Adrenal gland (tissue), 5 donors: Measurements from ENCODE around the gene SEMA3F.

Experiments used
- POLR2A ChIP-seq, 2 donors: fragments of 450-650 bp; IDR thresholded peaks; one replicate each; pipeline ENCODE4 v1.6.1; 2017; ENCODE audit warnings: antibody characterized with exemption in 2 of 2, mild to moderate bottlenecking in 2 of 2, moderate library complexity in 1 of 2
- TF ChIP-seq, protein P1 (sequence below), 6 experiments: fragments of 450-650 bp in 4 of 6; fragments of 200-600 bp in 2 of 6; sonication (generic) in 1 of 6; IDR thresholded peaks; 1 replicate in 5 of 6; 2 replicates in 1 of 6; pipeline versions ENCODE4 v1.5.1 to v1.8.0; 2016 to 2021; ENCODE audit warnings: antibody characterized with exemption in 6 of 6, mild to moderate bottlenecking in 2 of 6, moderate library complexity in 1 of 6
- donor health status: DM: no; HTN: no; CAD: no.

GRCh38 chr3:50212502-50212901, 57.4 kb downstream of the SEMA3F start:
- TF ChIP-seq, protein P1, sequence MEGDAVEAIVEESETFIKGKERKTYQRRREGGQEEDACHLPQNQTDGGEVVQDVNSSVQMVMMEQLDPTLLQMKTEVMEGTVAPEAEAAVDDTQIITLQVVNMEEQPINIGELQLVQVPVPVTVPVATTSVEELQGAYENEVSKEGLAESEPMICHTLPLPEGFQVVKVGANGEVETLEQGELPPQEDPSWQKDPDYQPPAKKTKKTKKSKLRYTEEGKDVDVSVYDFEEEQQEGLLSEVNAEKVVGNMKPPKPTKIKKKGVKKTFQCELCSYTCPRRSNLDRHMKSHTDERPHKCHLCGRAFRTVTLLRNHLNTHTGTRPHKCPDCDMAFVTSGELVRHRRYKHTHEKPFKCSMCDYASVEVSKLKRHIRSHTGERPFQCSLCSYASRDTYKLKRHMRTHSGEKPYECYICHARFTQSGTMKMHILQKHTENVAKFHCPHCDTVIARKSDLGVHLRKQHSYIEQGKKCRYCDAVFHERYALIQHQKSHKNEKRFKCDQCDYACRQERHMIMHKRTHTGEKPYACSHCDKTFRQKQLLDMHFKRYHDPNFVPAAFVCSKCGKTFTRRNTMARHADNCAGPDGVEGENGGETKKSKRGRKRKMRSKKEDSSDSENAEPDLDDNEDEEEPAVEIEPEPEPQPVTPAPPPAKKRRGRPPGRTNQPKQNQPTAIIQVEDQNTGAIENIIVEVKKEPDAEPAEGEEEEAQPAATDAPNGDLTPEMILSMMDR (IDR thresholded peaks at IDR 0.05) = no peak
- TF ChIP-seq POLR2A (IDR thresholded peaks at IDR 0.05) = no peak
